SIG-M5 treated with dmso at 0.1 percent for 504 hours (cell line): Measurements from ENCODE around the gene RIMS4.
"Not testable (repeated sequence)": the region's sequence is repeated elsewhere in the genome, so short reads cannot be mapped to it uniquely, and the experiment has no call there.

Source experiments
- DNase-seq: peaks from one replicate; lab custom pipeline; 2025; ENCODE audit not compliant: unreplicated experiment; lab: John Stamatoyannopoulos, UW

RIMS4 gene

GRCh38 chr20:44765701-44766347, 44.5 kb downstream of the RIMS4 start:
- no peak for DNase-seq

DNA sequence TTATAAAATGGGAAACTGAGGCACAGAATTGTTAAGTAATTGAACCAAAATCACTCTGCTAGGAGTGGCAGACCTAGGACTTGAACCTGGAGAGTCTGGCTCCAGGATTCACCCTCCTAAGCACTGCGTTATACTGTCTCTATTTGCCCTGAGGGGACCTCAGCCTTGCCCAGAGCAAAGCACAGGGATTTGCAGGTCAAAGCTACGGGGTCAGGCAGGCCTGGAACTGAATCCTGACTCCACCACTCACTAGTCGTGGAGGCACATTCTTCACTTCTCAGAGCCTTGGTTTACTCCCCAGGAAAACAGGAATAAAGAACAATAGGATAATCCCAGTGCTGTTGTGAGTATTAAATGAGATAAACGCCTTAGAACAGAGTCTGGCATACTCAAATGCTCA, 45.3 kb downstream of the RIMS4 start:
- DNase-seq, result no peak

DNA sequence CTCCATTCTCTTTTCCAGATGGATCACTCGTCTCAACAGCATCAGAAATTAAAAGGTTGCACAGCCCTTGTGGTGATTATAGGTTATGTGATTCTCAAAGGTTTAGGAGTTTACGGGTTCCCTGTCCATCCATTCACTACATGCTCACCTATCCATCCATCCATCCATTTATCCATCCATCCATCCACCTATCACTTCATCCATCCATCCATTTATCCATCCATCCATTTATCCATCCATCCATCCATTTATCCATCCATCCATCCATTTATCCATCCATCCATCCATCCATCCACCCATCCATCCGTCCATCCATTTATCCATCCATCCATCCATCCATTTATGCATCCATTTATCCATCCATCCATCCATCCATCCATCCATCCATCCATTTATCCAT, 46.5 kb downstream of the RIMS4 start:
- DNase-seq, result not testable (repeated sequence)

GRCh38 chr20:44762466-44763140, 47.7 kb downstream of the RIMS4 start:
- DNase-seq, result no peak

DNA sequence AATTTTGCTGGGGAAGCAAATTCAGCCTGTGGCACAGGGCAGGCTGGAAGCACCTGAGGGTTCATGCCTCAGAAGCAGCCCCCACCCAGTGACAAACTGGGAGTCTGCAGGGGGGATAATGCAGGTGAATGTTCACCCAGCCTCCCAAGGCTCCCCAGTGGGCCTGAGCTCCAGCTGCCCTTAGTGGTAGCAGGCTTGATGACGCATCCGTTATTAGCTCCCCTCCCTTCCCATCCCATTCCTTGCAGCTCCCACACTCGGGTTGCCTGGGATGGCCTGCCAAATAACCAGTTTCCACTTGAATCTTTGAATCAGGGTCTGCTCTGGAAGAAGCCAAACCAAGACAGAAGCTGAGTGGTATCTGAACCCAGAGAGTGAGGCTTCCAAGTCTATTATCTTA, 48.9 kb downstream of the RIMS4 start:
- no peak for DNase-seq

GRCh38 chr20:44759595-44759994, 50.8 kb downstream of the RIMS4 start:
- DNase-seq, result no peak

GRCh38 chr20:44758247-44759101, 51.9 kb downstream of the RIMS4 start:
- no peak for DNase-seq

DNA sequence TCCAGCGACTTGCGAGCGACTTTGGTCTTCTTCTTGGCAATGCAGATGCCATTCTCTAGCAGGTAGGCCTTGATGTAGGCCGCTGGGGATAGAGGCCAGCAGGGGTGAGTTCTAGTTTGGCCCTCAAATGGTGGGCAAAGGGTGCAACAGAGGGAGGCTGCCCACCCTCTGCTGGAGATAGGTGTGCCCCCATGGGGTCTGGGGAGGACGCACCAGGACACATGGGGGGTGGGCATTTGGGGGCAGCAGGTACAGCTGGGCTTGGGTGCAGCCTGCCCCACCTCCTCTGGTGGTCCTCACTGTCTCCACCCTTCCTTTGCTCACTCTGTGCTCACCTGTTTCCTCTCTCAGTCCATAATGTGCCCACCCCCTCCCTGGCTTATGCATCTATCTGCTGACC, 53.4 kb downstream of the RIMS4 start:
- no peak for DNase-seq

DNA sequence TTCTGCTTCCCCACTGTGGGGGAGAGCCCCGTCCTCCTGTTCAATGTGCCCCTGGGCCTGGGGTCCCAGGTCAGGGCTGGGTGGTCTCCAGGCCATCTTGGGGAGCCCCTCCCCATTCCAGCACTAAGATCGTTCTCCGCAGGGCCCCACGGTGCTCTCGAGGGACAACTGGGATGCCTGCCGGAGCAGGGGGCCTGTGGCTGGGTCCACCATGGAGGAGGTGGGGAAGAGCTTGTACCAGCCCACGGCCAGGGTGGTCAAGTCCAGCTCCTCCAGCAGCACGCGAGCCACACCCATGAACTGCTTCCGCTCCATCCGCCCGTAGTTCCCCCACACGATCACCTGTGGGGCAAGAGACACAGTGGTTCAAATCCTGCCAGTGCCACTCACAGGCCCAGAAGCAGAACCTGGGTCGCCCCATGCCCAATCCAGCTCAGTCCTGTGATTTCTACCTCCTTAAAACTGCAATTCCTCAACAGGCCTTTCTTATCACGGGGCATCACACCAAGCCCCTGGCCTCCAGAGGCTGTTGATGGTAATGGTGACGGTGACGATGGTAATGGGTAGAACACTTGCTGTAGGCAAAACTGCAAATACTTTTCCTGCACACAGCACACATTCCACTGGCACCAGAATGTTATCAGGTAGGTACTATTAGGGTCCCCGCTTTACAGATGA, 54.2 kb downstream of the RIMS4 start:
- DNase-seq, result no peak

DNA sequence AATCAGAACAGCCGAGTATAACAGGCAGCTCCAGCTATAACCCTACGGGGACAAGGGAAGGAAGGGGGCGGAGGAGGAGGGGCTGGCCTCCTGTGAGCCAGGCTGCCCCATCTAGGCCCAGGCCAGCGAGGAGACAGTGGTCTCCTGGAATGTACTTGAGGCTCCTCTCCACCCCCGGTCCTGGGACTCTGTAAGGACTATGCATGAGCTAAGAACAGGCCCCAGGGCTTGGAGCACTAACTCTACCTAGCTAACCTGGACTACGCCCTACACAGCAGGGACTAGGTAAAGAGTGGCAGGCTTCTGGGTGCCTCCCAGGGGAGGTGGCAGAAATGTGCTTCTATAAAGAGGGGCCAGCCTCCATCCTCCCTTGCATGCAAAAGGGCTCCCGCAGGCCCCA, 55.8 kb downstream of the RIMS4 start:
- no peak for DNase-seq

GRCh38 chr20:44752099-44752931, 58.0 kb downstream of the RIMS4 start:
- DNase-seq, result no peak

DNA sequence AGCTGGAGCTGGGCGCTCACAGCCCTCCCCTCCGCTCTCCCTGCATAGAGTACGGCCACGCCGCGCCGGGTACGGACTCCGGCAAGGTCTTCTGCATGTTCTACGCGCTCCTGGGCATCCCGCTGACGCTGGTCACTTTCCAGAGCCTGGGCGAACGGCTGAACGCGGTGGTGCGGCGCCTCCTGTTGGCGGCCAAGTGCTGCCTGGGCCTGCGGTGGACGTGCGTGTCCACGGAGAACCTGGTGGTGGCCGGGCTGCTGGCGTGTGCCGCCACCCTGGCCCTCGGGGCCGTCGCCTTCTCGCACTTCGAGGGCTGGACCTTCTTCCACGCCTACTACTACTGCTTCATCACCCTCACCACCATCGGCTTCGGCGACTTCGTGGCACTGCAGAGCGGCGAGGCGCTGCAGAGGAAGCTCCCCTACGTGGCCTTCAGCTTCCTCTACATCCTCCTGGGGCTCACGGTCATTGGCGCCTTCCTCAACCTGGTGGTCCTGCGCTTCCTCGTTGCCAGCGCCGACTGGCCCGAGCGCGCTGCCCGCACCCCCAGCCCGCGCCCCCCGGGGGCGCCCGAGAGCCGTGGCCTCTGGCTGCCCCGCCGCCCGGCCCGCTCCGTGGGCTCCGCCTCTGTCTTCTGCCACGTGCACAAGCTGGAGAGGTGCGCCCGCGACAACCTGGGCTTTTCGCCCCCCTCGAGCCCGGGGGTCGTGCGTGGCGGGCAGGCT, 60.1 kb downstream of the RIMS4 start:
- no peak for DNase-seq

- no peak for DNase-seq
Observed at GRCh38 chr20:44748005-44748370, 62.4 kb downstream of the RIMS4 start.

GRCh38 chr20:44747166-44748004, 63.0 kb downstream of the RIMS4 start:
- DNase-seq, result peak; percentile 52

DNA sequence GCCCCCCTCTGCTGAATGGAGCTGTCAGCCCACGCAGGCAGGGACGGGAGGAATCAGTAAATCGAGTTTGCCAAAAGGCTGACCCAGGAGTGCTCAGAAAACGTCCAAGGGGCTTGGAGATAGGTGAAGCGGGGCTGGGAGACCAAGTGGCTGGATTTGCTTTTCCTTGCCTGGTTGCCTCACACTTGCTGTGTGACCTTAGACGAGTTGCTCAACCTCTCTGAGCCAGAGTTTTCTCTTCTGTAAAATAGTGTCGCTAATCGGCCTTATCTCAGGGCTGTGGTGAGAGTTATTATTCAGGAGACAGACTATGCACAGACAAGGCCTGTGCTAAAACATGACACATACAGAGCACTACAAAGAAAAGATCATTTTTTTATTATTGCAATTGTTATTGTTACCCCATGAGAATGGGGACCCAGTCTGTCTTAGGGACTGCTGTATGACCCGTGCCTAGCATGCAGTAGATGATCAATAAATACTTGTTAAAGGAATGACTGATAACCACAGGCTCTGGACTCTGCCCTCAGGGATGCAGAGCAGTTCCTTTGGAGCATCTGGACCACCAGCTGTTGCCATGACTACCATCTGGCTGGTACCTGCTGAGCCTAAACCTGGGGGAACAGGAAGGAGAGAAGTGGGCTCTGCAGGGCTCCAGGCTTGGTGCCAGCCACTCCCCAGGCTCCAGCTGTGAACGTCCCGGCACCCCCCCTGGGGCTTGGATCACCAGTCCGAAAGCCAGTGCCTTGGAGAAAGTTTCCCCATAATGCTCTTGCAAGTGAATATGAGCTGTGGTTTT, 63.8 kb downstream of the RIMS4 start:
- no peak for DNase-seq

- DNase-seq, result no peak
Observed at GRCh38 chr20:44745598-44746366, 64.6 kb downstream of the RIMS4 start, which contains the start of gene KCNK15. TSS of gene KCNK15 (plus strand) at chr20:44745865. CDS start at chr20:44745911, 46 bp downstream.

DNA sequence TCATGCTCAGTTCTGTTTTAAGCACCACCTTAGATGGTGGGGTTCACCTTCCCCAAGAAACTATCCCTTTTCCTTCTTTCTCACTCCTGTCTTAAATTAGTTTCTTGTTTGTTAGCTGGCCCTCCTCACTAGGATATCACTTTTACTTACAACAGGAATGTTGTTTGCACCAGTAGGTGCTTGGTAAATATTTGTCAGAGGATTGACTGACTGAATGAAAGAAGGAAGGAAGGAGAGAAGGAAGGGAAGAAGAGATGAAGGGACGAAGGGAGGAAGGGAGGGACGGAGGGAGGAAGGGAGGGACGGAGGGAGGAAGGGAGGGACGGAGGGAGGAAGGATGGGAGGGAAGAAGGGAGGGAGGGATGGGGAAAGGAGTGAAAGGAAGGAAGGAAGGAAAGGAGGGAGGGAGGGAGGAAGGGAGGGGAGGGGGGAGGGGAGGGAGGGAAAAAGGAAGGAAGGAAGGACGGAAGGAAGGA, 65.2 kb downstream of the RIMS4 start:
- DNase-seq, result no peak
